ENCODE measurements around the gene MEIKIN. TPM values are rescaled to one million over a fixed set of nuclear protein-coding genes. Genes with fewer than 3 reads are reported as not detected.

Gene MEIKIN
- total RNA-seq, 1 experiment from 2014 or later, result not detected

GRCh38 chr5:131854134-131854533 lies 91.3 kb downstream of the MEIKIN start:
- no TSS peak for BruUV-seq (replicated peaks)
- ATAC-seq (no peak), DNase-seq (ENCODE audit: low read depth, low spot score) (no peak)
- Histone ChIP-seq H3K4me3 (ENCODE audit: low read depth in 2 of 2, low read length in 2 of 2) (no peak overlapping the region), H3K4me1 (ENCODE audit: control insufficient read depth, insufficient read depth, low read length) (no peaks in the 10 kb centered on the region), H3K27ac (ENCODE audit: low read length) (no peak overlapping the region), H3K9me3 (ENCODE audit: control insufficient read depth, insufficient read depth, low read depth, low read length) (no peaks in the 10 kb centered on the region), H3K27me3 (ENCODE audit: control insufficient read depth, insufficient read depth, low read length) (peaks cover 3% of the 10 kb centered on the region; the same call in 1 of the 2 replicates), H3K36me3 (ENCODE audit: control insufficient read depth, insufficient read depth, low read length) (no peaks in the 10 kb centered on the region)
- in situ Hi-C loops (cut with HindIII; ENCODE audit: low pct_unique_long_range_greater_than_20kb, low sequenced_read_pairs), result no loop called here
- ChIA-PET CTCF (no interaction called here), POLR2A (no interaction called here)
- no peak for TF ChIP-seq SIN3A (IDR thresholded peaks at IDR 0.05; ENCODE audit: borderline replicate concordance, insufficient read depth, low read depth, low read length)
- no peak for TF ChIP-seq POLR2AphosphoS5 (IDR thresholded peaks at IDR 0.05; ENCODE audit: low read depth, low read length)
- intact Hi-C loops (cut with micrococcal nuclease; ENCODE audit: unreplicated experiment), result no loop called here

DNA sequence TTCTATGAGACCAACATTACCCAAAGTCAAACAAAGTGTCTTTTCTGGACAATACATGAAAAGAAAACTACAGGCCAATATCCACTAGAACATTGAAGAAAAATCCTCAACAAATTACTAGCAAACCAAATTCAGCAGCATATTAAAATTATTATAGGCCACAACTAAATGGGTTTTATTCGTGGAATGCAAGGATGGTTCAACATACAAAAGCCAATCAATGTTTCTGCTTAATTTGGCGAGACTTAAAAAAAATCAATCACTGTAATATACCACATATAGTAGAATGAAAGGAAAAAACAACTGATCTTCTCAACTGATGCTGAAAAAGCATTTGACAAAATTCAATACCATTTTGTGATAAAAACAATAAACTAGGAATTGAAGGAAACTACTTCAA lies 96.8 kb downstream of the MEIKIN start:
- DNase-seq (ENCODE audit: low read depth, low spot score) (no peak), ATAC-seq (no peak)
- Histone ChIP-seq H3K27ac (ENCODE audit: low read length) (no peak overlapping the region), H3K27me3 (ENCODE audit: control insufficient read depth, insufficient read depth, low read length) (no peaks in the 10 kb centered on the region; the same call in 1 of the 2 replicates), H3K4me1 (ENCODE audit: control insufficient read depth, insufficient read depth, low read length) (no peaks in the 10 kb centered on the region), H3K4me3 (ENCODE audit: low read depth in 2 of 2, low read length in 2 of 2) (no peak overlapping the region), H3K36me3 (ENCODE audit: control insufficient read depth, insufficient read depth, low read length) (no peaks in the 10 kb centered on the region), H3K9me3 (ENCODE audit: control insufficient read depth, insufficient read depth, low read depth, low read length) (no peaks in the 10 kb centered on the region; the same call in 1 of the 2 replicates)
- in situ Hi-C loops (cut with HindIII; ENCODE audit: low pct_unique_long_range_greater_than_20kb, low sequenced_read_pairs) (no loop called here), intact Hi-C loops (cut with micrococcal nuclease; ENCODE audit: unreplicated experiment) (no loop called here)
- TF ChIP-seq TCF7L2 (IDR thresholded peaks at IDR 0.05; ENCODE audit: low read depth, low read length), result no peak
- TF ChIP-seq, protein P1, sequence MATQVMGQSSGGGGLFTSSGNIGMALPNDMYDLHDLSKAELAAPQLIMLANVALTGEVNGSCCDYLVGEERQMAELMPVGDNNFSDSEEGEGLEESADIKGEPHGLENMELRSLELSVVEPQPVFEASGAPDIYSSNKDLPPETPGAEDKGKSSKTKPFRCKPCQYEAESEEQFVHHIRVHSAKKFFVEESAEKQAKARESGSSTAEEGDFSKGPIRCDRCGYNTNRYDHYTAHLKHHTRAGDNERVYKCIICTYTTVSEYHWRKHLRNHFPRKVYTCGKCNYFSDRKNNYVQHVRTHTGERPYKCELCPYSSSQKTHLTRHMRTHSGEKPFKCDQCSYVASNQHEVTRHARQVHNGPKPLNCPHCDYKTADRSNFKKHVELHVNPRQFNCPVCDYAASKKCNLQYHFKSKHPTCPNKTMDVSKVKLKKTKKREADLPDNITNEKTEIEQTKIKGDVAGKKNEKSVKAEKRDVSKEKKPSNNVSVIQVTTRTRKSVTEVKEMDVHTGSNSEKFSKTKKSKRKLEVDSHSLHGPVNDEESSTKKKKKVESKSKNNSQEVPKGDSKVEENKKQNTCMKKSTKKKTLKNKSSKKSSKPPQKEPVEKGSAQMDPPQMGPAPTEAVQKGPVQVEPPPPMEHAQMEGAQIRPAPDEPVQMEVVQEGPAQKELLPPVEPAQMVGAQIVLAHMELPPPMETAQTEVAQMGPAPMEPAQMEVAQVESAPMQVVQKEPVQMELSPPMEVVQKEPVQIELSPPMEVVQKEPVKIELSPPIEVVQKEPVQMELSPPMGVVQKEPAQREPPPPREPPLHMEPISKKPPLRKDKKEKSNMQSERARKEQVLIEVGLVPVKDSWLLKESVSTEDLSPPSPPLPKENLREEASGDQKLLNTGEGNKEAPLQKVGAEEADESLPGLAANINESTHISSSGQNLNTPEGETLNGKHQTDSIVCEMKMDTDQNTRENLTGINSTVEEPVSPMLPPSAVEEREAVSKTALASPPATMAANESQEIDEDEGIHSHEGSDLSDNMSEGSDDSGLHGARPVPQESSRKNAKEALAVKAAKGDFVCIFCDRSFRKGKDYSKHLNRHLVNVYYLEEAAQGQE (IDR thresholded peaks at IDR 0.05; ENCODE audit: insufficient read depth in 1 of 2, low read depth in 2 of 2, low read length in 1 of 2), result no peak
- TF ChIP-seq POLR2AphosphoS5 (IDR thresholded peaks at IDR 0.05; ENCODE audit: low read depth, low read length), result no peak
- TF ChIP-seq SIN3A (IDR thresholded peaks at IDR 0.05; ENCODE audit: borderline replicate concordance, insufficient read depth, low read depth, low read length), result no peak
- ChIA-PET CTCF (no interaction called here), POLR2A (no interaction called here)
- BruUV-seq (replicated peaks), result no TSS peak

DNA sequence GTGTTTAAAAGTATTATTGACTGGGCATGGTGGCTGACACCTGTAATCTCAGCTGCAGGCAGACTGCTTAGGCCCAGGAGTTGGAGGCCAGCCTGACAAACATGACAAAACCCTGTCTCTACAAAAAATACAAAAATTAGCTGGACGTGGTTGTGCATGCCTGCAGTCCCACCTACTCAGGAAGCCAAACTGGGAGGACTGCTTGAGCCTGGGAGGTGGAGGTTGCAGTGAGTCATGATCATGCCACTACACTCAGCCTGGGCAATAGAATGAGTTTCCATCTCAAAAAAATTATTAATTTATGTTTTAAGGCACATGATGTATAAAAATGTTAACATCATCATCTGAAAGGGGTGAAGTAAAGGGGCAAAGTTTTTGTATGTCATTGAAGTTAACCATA lies 98.9 kb downstream of the MEIKIN start:
- Histone ChIP-seq H3K4me3 (ENCODE audit: low read depth in 2 of 2, low read length in 2 of 2) (no peak overlapping the region), H3K9me3 (ENCODE audit: control insufficient read depth, insufficient read depth, low read depth, low read length) (no peaks in the 10 kb centered on the region; the same call in 1 of the 2 replicates), H3K27me3 (ENCODE audit: control insufficient read depth, insufficient read depth, low read length) (no peaks in the 10 kb centered on the region), H3K36me3 (ENCODE audit: control insufficient read depth, insufficient read depth, low read length) (no peaks in the 10 kb centered on the region), H3K4me1 (ENCODE audit: control insufficient read depth, insufficient read depth, low read length) (no peaks in the 10 kb centered on the region), H3K27ac (ENCODE audit: low read length) (no peak overlapping the region)
- ATAC-seq (no peak), DNase-seq (ENCODE audit: low read depth, low spot score) (no peak)
- no TSS peak for BruUV-seq (replicated peaks)
- ChIA-PET POLR2A (no interaction called here), CTCF (no interaction called here)
- in situ Hi-C loops (cut with HindIII; ENCODE audit: low pct_unique_long_range_greater_than_20kb, low sequenced_read_pairs), result no loop called here
- intact Hi-C loops (cut with micrococcal nuclease; ENCODE audit: unreplicated experiment), result no loop called here
- no peak for TF ChIP-seq SIN3A (IDR thresholded peaks at IDR 0.05; ENCODE audit: borderline replicate concordance, insufficient read depth, low read depth, low read length)
- TF ChIP-seq, protein P1 (IDR thresholded peaks at IDR 0.05; ENCODE audit: insufficient read depth in 1 of 2, low read depth in 2 of 2, low read length in 1 of 2), result no peak
- no peak for TF ChIP-seq POLR2AphosphoS5 (IDR thresholded peaks at IDR 0.05; ENCODE audit: low read depth, low read length)
- TF ChIP-seq, protein P2, sequence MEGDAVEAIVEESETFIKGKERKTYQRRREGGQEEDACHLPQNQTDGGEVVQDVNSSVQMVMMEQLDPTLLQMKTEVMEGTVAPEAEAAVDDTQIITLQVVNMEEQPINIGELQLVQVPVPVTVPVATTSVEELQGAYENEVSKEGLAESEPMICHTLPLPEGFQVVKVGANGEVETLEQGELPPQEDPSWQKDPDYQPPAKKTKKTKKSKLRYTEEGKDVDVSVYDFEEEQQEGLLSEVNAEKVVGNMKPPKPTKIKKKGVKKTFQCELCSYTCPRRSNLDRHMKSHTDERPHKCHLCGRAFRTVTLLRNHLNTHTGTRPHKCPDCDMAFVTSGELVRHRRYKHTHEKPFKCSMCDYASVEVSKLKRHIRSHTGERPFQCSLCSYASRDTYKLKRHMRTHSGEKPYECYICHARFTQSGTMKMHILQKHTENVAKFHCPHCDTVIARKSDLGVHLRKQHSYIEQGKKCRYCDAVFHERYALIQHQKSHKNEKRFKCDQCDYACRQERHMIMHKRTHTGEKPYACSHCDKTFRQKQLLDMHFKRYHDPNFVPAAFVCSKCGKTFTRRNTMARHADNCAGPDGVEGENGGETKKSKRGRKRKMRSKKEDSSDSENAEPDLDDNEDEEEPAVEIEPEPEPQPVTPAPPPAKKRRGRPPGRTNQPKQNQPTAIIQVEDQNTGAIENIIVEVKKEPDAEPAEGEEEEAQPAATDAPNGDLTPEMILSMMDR (IDR thresholded peaks at IDR 0.05), result no peak
- TF ChIP-seq TCF7L2 (IDR thresholded peaks at IDR 0.05; ENCODE audit: low read depth, low read length), result no peak

All from Panc1 (cell line).